B cell (primary cell): ENCODE results near the gene TNFSF12.

ENCODE experiments used
- CTCF ChIP-seq: fragments of 200-600 bp; IDR thresholded peaks from one replicate; pipeline ENCODE4 v1.8.0; 2022; ENCODE audit warnings: antibody characterized with exemption, mild to moderate bottlenecking
- EZH2 ChIP-seq: IDR thresholded peaks from 2 replicates; pipeline ENCODE4 v1.6.1; 2012; ENCODE audit warnings: borderline replicate concordance, low read depth, mild to moderate bottlenecking, moderate library complexity, low read length; ENCODE audit not compliant: insufficient read depth, poor library complexity, severe bottlenecking

- no peak for TF ChIP-seq CTCF
- TF ChIP-seq EZH2: no peak
Measured at GRCh38 chr17:7552621-7553051, 3.8 kb downstream of the TNFSF12 start.
